ENCODE measurements around the gene ACTR1A. TPM values are rescaled to one million over a fixed set of nuclear protein-coding genes. Genes with fewer than 3 reads are reported as not detected.
"Not testable (repeated sequence)": the region's sequence is repeated elsewhere in the genome, so short reads cannot be mapped to it uniquely, and the experiment has no call there.

ACTR1A gene
- total RNA-seq, 1 donor from 2014 or later, result 66.8 TPM

DNA sequence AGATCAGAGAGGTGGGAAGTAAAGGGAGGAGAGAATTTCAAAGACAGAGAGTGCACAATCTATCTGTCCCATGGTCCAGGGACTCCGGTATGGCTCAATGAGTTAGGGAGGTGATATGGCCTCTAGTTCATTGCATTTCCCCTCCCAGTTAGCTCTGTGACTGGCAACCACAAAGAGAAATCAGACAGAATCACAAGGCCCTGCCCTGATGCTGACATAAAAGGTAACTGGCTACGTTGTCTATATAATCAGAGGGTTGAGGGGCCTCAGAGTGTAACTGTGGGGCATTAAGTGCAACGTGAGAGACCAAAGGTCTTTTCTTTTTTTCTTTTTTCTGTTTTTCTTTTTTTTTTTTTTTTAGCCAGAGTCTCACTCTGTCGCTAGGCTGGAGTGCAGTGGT lies 43.9 kb downstream of the ACTR1A start:
- H3K36me3 ChIP-seq (ENCODE audit: control insufficient read depth in 3 of 3, insufficient read depth in 3 of 3, low read length in 3 of 3), result peaks cover 0 to 4% (median 0%) of the 10 kb centered on the region in 3 donors
- no peak overlapping the region for H3K9ac ChIP-seq (ENCODE audit: low read depth in 1 of 3, low read length in 3 of 3)
- no peaks in the 10 kb centered on the region for H3K27me3 ChIP-seq (ENCODE audit: control insufficient read depth in 3 of 3, insufficient read depth in 3 of 3, low read length in 3 of 3)
- H3K27ac ChIP-seq (ENCODE audit: low read depth, low read length), result no peak overlapping the region
- H3K4me3 ChIP-seq (ENCODE audit: low read length in 3 of 3), result no peak overlapping the region
- no peaks in the 10 kb centered on the region for H3K9me3 ChIP-seq (ENCODE audit: control insufficient read depth in 3 of 3, low read length in 3 of 3)
- peaks cover 9 to 16% (median 15%) of the 10 kb centered on the region in 3 donors for H3K4me1 ChIP-seq (ENCODE audit: control insufficient read depth in 3 of 3, insufficient read depth in 3 of 3, low read length in 3 of 3)

GRCh38 chr10:102457591-102458150 lies 44.8 kb downstream of the ACTR1A start:
- no peak overlapping the region for H3K4me3 ChIP-seq (ENCODE audit: low read length in 3 of 3)
- no peaks in the 10 kb centered on the region for H3K27me3 ChIP-seq (ENCODE audit: control insufficient read depth in 3 of 3, insufficient read depth in 3 of 3, low read length in 3 of 3)
- H3K36me3 ChIP-seq (ENCODE audit: control insufficient read depth in 3 of 3, insufficient read depth in 3 of 3, low read length in 3 of 3), result peaks cover 0 to 4% (median 0%) of the 10 kb centered on the region in 3 donors
- H3K9ac ChIP-seq (ENCODE audit: low read depth in 1 of 3, low read length in 3 of 3), result no peak overlapping the region
- no peaks in the 10 kb centered on the region for H3K9me3 ChIP-seq (ENCODE audit: control insufficient read depth in 3 of 3, low read length in 3 of 3)
- peaks cover 13 to 25% (median 20%) of the 10 kb centered on the region in 3 donors for H3K4me1 ChIP-seq (ENCODE audit: control insufficient read depth in 3 of 3, insufficient read depth in 3 of 3, low read length in 3 of 3)
- H3K27ac ChIP-seq (ENCODE audit: low read depth, low read length), result no peak overlapping the region

- peaks cover 15 to 27% (median 16%) of the 10 kb centered on the region in 3 donors for H3K4me1 ChIP-seq (ENCODE audit: control insufficient read depth in 3 of 3, insufficient read depth in 3 of 3, low read length in 3 of 3)
- H3K27me3 ChIP-seq (ENCODE audit: control insufficient read depth in 3 of 3, insufficient read depth in 3 of 3, low read length in 3 of 3), result no peaks in the 10 kb centered on the region
- peaks cover 0 to 4% (median 0%) of the 10 kb centered on the region in 3 donors for H3K36me3 ChIP-seq (ENCODE audit: control insufficient read depth in 3 of 3, insufficient read depth in 3 of 3, low read length in 3 of 3)
- H3K9ac ChIP-seq (ENCODE audit: low read depth in 1 of 3, low read length in 3 of 3), result no peak overlapping the region
- H3K9me3 ChIP-seq (ENCODE audit: control insufficient read depth in 3 of 3, low read length in 3 of 3), result no peaks in the 10 kb centered on the region
- H3K27ac ChIP-seq (ENCODE audit: low read depth, low read length), result no peak overlapping the region
- H3K4me3 ChIP-seq (ENCODE audit: low read length in 3 of 3), result no peak overlapping the region
Observed at GRCh38 chr10:102455893-102456471, 46.5 kb downstream of the ACTR1A start.

- H3K36me3 ChIP-seq (ENCODE audit: control insufficient read depth in 3 of 3, insufficient read depth in 3 of 3, low read length in 3 of 3); H3K9ac ChIP-seq (ENCODE audit: low read depth in 1 of 3, low read length in 3 of 3); H3K4me3 ChIP-seq (ENCODE audit: low read length in 3 of 3); H3K27me3 ChIP-seq (ENCODE audit: control insufficient read depth in 3 of 3, insufficient read depth in 3 of 3, low read length in 3 of 3); H3K27ac ChIP-seq (ENCODE audit: low read depth, low read length); H3K9me3 ChIP-seq (ENCODE audit: control insufficient read depth in 3 of 3, low read length in 3 of 3): not testable (repeated sequence)
- peaks cover 15 to 26% (median 16%) of the 10 kb centered on the region in 3 donors for H3K4me1 ChIP-seq (ENCODE audit: control insufficient read depth in 3 of 3, insufficient read depth in 3 of 3, low read length in 3 of 3)
Observed at GRCh38 chr10:102454662-102455487, 47.6 kb downstream of the ACTR1A start.

- Histone ChIP-seq H3K4me3 (ENCODE audit: low read length in 3 of 3) (no peak overlapping the region), H3K36me3 (ENCODE audit: control insufficient read depth in 3 of 3, insufficient read depth in 3 of 3, low read length in 3 of 3) (peaks cover 0 to 4% (median 0%) of the 10 kb centered on the region in 3 donors), H3K9ac (ENCODE audit: low read depth in 1 of 3, low read length in 3 of 3) (no peak overlapping the region), H3K9me3 (ENCODE audit: control insufficient read depth in 3 of 3, low read length in 3 of 3) (no peaks in the 10 kb centered on the region), H3K27ac (ENCODE audit: low read depth, low read length) (peak overlapping the region; percentile 66), H3K4me1 (ENCODE audit: control insufficient read depth in 3 of 3, insufficient read depth in 3 of 3, low read length in 3 of 3) (peaks cover 16 to 26% (median 18%) of the 10 kb centered on the region in 3 donors), H3K27me3 (ENCODE audit: control insufficient read depth in 3 of 3, insufficient read depth in 3 of 3, low read length in 3 of 3) (no peaks in the 10 kb centered on the region)
Observed at GRCh38 chr10:102453502-102453901, 49.0 kb downstream of the ACTR1A start.

DNA sequence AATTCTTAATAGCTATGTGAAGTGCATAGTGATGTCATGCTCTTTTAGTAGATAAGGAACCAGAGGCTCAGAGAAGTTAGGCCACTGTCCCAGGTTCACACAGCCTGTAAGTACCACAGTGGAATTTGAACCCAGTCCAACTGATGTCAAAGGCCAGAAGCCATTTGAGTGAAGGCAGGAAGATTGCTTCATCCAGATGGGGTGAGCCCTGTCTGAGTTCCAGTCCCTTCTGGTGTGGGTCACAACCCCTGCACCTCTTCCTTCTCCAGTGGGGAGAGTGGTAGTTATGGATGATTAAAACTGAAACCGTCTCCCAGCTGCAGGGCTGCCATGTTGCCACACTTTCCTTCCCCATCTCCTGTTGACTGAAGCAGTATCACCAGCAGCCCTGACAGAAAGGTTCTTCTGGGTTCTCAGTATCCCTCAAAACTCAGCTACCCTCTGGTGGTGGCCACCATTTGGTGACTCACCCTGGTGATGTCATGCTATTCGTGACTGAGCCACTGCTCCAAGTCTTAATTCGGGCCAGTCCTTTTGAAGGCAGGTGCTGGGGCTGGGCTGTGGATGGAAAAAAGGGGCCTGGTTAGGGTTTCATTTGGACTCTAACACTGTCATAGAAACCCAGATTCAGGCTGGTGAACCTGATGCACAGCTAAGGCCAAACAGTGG lies 49.7 kb downstream of the ACTR1A start:
- H3K36me3 ChIP-seq (ENCODE audit: control insufficient read depth in 3 of 3, insufficient read depth in 3 of 3, low read length in 3 of 3), result peaks cover 0 to 4% (median 0%) of the 10 kb centered on the region in 3 donors
- peaks cover 16 to 26% (median 18%) of the 10 kb centered on the region in 3 donors for H3K4me1 ChIP-seq (ENCODE audit: control insufficient read depth in 3 of 3, insufficient read depth in 3 of 3, low read length in 3 of 3)
- no peak overlapping the region for H3K9ac ChIP-seq (ENCODE audit: low read depth in 1 of 3, low read length in 3 of 3)
- H3K27ac ChIP-seq (ENCODE audit: low read depth, low read length), result peak overlapping the region; percentile 66
- no peaks in the 10 kb centered on the region for H3K9me3 ChIP-seq (ENCODE audit: control insufficient read depth in 3 of 3, low read length in 3 of 3)
- peak overlapping the region in 1 of 3 donors; percentile 27 for H3K4me3 ChIP-seq (ENCODE audit: low read length in 3 of 3)
- no peaks in the 10 kb centered on the region for H3K27me3 ChIP-seq (ENCODE audit: control insufficient read depth in 3 of 3, insufficient read depth in 3 of 3, low read length in 3 of 3)

DNA sequence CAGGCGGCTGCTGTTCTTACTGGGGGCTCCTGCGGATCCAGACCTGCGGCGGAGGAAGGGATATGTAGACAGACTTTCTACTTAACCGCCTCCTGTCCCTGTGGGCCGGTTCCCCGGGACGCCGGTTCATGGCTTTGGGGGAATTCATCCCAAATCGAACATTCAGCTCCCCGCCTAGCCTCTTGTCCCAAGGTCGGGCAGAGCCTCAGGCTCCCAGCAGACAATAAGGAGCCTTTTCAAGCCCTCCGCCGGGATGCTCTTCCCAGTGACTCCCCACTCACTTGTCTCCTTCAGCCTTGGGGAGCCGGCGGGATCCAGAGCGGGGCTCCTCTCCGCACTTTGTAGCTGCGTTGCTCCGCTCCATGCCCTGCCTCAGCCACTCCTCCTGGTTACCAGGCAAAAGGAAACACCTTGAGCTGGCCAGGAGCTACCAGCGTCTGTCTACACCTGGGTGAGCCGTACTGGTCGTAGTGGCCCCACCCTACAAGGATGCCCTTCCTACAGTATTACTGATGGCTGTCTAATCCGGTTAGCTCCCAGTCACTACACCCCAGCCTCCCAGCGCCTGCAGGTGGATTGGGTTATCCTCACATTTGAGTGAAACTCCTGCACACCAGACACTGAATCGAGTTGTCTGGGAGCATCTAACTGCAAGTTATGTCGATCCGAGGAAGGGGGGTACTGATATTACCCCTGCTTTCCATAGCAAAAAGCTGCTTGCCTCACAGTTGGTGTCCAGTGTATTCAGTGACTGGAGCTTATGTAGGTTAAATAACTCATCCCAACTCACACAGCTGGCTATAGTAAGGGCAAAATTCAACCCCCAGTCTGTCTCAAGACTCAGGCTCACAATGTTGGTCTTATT lies 51.2 kb downstream of the ACTR1A start, which contains the start of gene C10orf95:
TSS of gene C10orf95 (minus strand) at position 439 of the 865 bp plus-strand sequence. CDS start 450 bp downstream, outside the sequence.
- Histone ChIP-seq H3K4me3 (ENCODE audit: low read length in 3 of 3) (peak within 1 kb of the TSS; percentile 91 to 93 (median 93)), H3K27me3 (ENCODE audit: control insufficient read depth in 3 of 3, insufficient read depth in 3 of 3, low read length in 3 of 3) (no peaks in the 10 kb centered on the region), H3K27ac (ENCODE audit: low read depth, low read length) (peak within 1 kb of the TSS; percentile 66), H3K4me1 (ENCODE audit: control insufficient read depth in 3 of 3, insufficient read depth in 3 of 3, low read length in 3 of 3) (peaks cover 16 to 26% (median 18%) of the 10 kb centered on the region in 3 donors), H3K36me3 (ENCODE audit: control insufficient read depth in 3 of 3, insufficient read depth in 3 of 3, low read length in 3 of 3) (peaks cover 0 to 4% (median 0%) of the 10 kb centered on the region in 3 donors), H3K9ac (ENCODE audit: low read depth in 1 of 3, low read length in 3 of 3) (peak within 1 kb of the TSS; percentile 68 to 94 (median 79)), H3K9me3 (ENCODE audit: control insufficient read depth in 3 of 3, low read length in 3 of 3) (no peaks in the 10 kb centered on the region)

DNA sequence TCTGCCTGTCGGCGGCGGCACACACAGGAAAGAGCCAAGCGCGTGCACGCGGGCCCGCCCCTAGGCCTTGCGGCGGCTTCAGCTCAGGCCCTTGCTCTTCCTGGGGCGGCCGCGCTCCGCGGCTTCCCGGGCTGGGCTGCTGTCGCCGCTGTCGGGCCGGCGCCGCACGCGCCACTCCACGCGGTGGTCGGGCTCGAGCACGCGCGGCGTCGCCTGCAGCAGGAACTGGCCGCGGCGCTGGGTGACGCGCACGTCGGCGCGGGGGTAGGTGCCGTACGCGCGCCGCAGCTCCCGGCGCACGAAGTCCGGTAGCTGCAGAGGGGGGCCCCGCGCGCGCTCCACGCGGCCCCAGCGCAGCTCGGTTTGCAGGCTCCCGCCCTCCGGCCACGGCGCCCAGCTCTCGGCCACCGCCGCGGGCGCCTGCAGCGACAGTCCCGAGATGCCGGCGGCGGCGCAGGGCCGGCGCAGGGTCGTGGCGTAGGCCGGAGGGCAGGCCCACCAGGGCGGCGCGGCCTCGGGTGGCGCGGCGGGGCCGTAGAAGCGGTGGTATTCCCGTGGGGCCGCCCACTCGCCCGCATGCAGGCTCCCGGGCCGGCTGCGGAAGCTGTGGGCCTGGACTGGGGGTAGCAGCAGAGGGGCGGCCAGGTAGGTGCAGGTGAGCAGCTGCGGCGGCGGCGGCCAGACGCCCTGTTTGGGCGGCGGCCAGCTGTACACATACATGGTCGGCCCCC lies 52.0 kb downstream of the ACTR1A start:
- no peaks in the 10 kb centered on the region for H3K9me3 ChIP-seq (ENCODE audit: control insufficient read depth in 3 of 3, low read length in 3 of 3)
- H3K9ac ChIP-seq (ENCODE audit: low read depth in 1 of 3, low read length in 3 of 3), result peak overlapping the region; percentile 79 to 94 (median 85)
- H3K4me1 ChIP-seq (ENCODE audit: control insufficient read depth in 3 of 3, insufficient read depth in 3 of 3, low read length in 3 of 3), result peaks cover 16 to 26% (median 18%) of the 10 kb centered on the region in 3 donors
- peak overlapping the region; percentile 60 for H3K27ac ChIP-seq (ENCODE audit: low read depth, low read length)
- no peaks in the 10 kb centered on the region for H3K27me3 ChIP-seq (ENCODE audit: control insufficient read depth in 3 of 3, insufficient read depth in 3 of 3, low read length in 3 of 3)
- H3K4me3 ChIP-seq (ENCODE audit: low read length in 3 of 3), result peak overlapping the region; percentile 91 to 93 (median 93)
- H3K36me3 ChIP-seq (ENCODE audit: control insufficient read depth in 3 of 3, insufficient read depth in 3 of 3, low read length in 3 of 3), result peaks cover 0 to 2% (median 0%) of the 10 kb centered on the region in 3 donors
